Fibroblast of pulmonary artery (primary cell): ENCODE measurements around the gene BMF.
"Not testable (repeated sequence)": the region's sequence is repeated elsewhere in the genome, so short reads cannot be mapped to it uniquely, and the experiment has no call there.

Source experiments
- DNase-seq: peaks from one replicate; pipeline ENCODE4 v3.0.0-alpha.2; 2010; ENCODE audit warnings: low read depth
- H3K4me3 ChIP-seq: replicated peaks from 2 replicates; pipeline ENCODE4 v1.5.1; 2011; ENCODE audit warnings: low read depth, mild to moderate bottlenecking, control low read depth, low read length, moderate library complexity
- CTCF ChIP-seq: IDR thresholded peaks from 2 replicates; pipeline ENCODE4 v1.5.1; 2011; ENCODE audit warnings: mild to moderate bottlenecking, control low read depth, low read length, inconsistent platforms; ENCODE audit errors: missing control alignments

The BMF gene

DNA sequence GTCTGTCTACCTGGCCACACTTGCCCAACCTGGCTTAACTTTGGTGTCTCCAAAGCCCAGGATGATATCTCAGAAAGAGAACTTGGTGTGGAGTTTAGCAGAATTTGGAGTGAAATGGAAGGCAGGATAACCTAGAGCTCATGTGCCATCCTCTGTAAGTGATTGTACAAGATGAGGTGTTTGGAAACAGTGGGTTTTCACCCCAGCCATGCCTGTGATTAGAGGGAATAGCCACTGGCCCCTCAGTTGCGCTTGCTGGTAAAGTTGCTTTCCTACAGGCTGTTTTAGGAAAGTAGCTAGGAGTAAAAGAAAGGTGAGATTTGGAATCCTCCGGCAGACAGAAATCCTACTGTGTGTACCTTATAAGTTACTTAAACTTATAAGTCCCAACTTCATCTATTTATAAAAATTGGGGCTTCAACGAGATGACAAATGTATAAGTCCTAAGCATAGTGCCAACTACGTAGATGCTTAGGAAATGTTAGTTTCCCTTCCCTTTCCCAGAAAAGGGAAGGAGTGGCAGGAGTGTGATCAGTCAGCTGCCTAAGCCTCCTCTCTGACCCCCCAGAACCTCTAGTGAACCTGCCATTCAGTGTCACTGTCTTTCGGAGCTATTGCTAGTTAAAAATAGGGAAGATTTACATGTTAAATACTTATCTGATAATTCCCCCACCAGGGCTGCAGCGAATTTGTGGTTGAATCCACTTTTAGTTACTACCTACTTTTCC, 13.4 kb upstream of the BMF start:
- TF ChIP-seq CTCF, result no peak
- no peak for DNase-seq
- H3K4me3 ChIP-seq, result no peak overlapping the region

DNA sequence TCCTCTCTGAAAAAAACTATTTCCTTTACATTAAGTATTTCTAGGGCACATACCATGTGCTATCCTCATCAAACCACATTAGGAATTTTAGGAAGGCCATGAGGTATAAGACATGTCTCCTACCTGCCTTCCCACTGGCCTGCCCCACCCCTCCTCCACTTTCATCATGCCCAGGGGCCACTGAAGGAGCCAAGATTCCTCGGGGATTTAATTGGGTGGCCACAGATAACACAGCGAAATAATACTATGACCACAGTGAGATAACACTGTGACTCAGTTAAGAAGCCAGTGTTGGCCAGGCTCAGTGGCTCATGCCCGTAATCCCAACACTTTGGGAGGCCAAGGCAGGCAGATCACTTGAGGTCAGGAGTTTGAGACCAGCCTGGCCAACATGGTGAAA, 9.8 kb upstream of the BMF start:
- no peak for TF ChIP-seq CTCF
- DNase-seq, result no peak

GRCh38 chr15:40115670-40116093, 7.0 kb upstream of the BMF start:
- DNase-seq, result peak; percentile 32
- no peak for TF ChIP-seq CTCF
- no peak overlapping the region for H3K4me3 ChIP-seq

More for the DNA sequence above, 9.8 kb upstream of the BMF start:
- no peak overlapping the region for H3K4me3 ChIP-seq

- not testable (repeated sequence) for DNase-seq
Observed at GRCh38 chr15:40115106-40115505, 6.4 kb upstream of the BMF start.

DNA sequence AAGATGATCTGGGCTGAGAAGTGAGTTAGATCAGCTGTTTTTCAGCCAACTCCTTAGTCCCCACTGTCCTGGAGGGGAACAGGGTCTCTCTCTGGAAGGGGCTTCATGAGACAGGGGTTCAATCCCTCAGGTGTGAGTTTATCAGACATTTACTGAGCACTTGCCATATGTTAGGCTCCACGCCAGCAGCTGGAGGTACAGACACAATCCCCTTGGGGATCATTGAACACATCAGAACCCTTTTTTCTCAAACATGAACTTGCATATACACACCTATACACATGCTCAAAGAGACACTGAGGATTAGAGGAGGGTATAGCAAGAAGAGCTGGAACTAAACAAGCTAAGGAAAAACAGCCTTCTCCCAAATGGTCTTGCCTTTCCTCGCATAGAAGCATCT, 5.5 kb upstream of the BMF start:
- TF ChIP-seq CTCF, result no peak
- no peak overlapping the region for H3K4me3 ChIP-seq
- no peak for DNase-seq

More at GRCh38 chr15:40115106-40115505, 6.4 kb upstream of the BMF start:
- H3K4me3 ChIP-seq, result not testable (repeated sequence)

DNA sequence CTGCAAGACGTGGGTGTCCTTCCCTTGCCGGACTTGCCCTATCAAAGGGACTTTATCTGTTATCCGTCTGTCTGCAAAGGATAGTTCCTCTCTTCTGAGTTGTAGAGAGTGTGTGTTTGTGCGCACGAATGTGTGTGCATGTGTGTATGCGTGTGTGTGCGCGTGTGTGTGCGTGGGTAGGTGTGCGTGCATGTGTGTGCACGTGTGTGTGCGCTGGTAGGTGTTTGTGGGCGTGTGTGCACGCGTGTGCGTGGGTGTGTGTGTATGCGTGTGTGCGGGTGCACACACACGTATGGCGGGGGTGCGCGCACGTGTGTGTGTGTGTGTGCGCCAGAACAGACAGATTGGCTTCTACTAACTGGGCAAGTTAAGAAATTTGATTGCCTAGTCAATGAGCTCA, 4.1 kb upstream of the BMF start:
- H3K4me3 ChIP-seq, result no peak overlapping the region

GRCh38 chr15:40111888-40112287, 3.2 kb upstream of the BMF start:
- H3K4me3 ChIP-seq, result no peak overlapping the region
- no peak for TF ChIP-seq CTCF
- no peak for DNase-seq

More for the DNA sequence above, 4.1 kb upstream of the BMF start:
- TF ChIP-seq CTCF, result no peak
- DNase-seq, result no peak
